ENCODE results near the gene TMEM131. TPM values are rescaled to one million over a fixed set of nuclear protein-coding genes. Genes with fewer than 3 reads are reported as not detected.

The TMEM131 gene
- total RNA-seq, 1 experiment from 2014 or later = 28.9 TPM

DNA sequence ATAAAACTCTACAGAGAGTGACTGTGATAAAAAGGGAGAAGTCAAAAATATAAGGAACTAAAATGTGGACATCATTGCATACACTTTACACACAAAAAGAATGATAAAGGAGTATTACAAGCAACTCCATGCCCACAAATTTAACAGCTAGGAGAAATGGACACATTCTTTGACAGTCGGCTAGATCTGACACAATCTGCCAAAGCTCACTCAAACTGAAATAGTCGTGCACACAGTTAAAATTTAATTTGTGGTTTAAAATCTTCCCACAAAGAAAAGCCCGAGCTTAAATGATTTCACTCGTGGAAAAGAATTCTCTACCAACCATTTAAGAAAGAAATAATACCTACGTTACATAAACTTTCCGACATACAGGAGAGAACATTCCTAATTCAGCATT, 149.9 kb downstream of the TMEM131 start:
- no peak overlapping the region for H3K4me3 ChIP-seq (ENCODE audit: low read depth, low read length, poor library complexity, severe bottlenecking)
- POLR2A ChIA-PET (ENCODE audit: low non-redundant PET) = no interaction called here
- no peak for TF ChIP-seq EZH2 (IDR thresholded peaks at IDR 0.05; ENCODE audit: borderline replicate concordance, low read depth, low read length, poor library complexity, severe bottlenecking)
- TF ChIP-seq, protein P1, sequence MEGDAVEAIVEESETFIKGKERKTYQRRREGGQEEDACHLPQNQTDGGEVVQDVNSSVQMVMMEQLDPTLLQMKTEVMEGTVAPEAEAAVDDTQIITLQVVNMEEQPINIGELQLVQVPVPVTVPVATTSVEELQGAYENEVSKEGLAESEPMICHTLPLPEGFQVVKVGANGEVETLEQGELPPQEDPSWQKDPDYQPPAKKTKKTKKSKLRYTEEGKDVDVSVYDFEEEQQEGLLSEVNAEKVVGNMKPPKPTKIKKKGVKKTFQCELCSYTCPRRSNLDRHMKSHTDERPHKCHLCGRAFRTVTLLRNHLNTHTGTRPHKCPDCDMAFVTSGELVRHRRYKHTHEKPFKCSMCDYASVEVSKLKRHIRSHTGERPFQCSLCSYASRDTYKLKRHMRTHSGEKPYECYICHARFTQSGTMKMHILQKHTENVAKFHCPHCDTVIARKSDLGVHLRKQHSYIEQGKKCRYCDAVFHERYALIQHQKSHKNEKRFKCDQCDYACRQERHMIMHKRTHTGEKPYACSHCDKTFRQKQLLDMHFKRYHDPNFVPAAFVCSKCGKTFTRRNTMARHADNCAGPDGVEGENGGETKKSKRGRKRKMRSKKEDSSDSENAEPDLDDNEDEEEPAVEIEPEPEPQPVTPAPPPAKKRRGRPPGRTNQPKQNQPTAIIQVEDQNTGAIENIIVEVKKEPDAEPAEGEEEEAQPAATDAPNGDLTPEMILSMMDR (conservative IDR thresholded peaks at IDR 0.05; ENCODE audit: low read depth, low read length) = no peak
- no peaks in the 10 kb centered on the region for H3K9me3 ChIP-seq (ENCODE audit: low read depth, low read length, poor library complexity, severe bottlenecking)
- BruUV-seq (replicated peaks) = no TSS peak
- H3K36me3 ChIP-seq (ENCODE audit: insufficient read depth, low read length, poor library complexity, severe bottlenecking) = no peaks in the 10 kb centered on the region
- H3K27me3 ChIP-seq (replicated peaks; ENCODE audit: insufficient read depth, low read depth, low read length, poor library complexity) = no peaks in the 10 kb centered on the region
- CTCF ChIA-PET = no interaction called here
- intact Hi-C loops (cut with micrococcal nuclease; ENCODE audit: unreplicated experiment) = no loop called here
- no peak overlapping the region for H3K27ac ChIP-seq (ENCODE audit: low read depth, low read length, poor library complexity, severe bottlenecking)
- H3K4me1 ChIP-seq (ENCODE audit: insufficient read depth, low read length, poor library complexity, severe bottlenecking) = no peaks in the 10 kb centered on the region
- DNase-seq (ENCODE audit: low spot score) = no peak

DNA sequence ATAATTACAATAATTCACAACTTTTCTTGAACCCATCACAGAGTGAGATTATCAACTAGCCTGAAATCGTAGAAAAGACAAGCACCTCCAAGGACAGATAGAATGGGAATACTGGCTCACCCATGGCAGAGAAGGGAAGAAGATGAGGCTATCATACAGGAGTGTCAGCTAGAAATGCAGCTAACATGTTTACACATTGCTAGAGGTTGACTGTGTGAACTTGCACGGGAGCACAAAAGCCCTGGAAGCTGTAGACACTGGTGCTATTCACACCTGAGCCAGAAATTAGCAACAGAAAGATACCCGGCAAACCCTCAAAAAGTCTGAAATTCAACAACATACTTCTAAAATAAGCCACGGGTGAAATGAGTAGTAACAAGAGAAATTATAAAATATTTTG, 150.6 kb downstream of the TMEM131 start:
- TF ChIP-seq, protein P1 (conservative IDR thresholded peaks at IDR 0.05; ENCODE audit: low read depth, low read length) = no peak
- no peak for TF ChIP-seq EZH2 (IDR thresholded peaks at IDR 0.05; ENCODE audit: borderline replicate concordance, low read depth, low read length, poor library complexity, severe bottlenecking)
- Histone ChIP-seq H3K27me3 (replicated peaks; ENCODE audit: insufficient read depth, low read depth, low read length, poor library complexity) (no peaks in the 10 kb centered on the region), H3K4me3 (ENCODE audit: low read depth, low read length, poor library complexity, severe bottlenecking) (no peak overlapping the region), H3K9me3 (ENCODE audit: low read depth, low read length, poor library complexity, severe bottlenecking) (no peaks in the 10 kb centered on the region), H3K36me3 (ENCODE audit: insufficient read depth, low read length, poor library complexity, severe bottlenecking) (no peaks in the 10 kb centered on the region), H3K4me1 (ENCODE audit: insufficient read depth, low read length, poor library complexity, severe bottlenecking) (no peaks in the 10 kb centered on the region), H3K27ac (ENCODE audit: low read depth, low read length, poor library complexity, severe bottlenecking) (no peak overlapping the region)
- intact Hi-C loops (cut with micrococcal nuclease; ENCODE audit: unreplicated experiment) = no loop called here
- POLR2A ChIA-PET (ENCODE audit: low non-redundant PET) = no interaction called here
- DNase-seq (ENCODE audit: low spot score) = no peak
- no TSS peak for BruUV-seq (replicated peaks)
- CTCF ChIA-PET = no interaction called here

DNA sequence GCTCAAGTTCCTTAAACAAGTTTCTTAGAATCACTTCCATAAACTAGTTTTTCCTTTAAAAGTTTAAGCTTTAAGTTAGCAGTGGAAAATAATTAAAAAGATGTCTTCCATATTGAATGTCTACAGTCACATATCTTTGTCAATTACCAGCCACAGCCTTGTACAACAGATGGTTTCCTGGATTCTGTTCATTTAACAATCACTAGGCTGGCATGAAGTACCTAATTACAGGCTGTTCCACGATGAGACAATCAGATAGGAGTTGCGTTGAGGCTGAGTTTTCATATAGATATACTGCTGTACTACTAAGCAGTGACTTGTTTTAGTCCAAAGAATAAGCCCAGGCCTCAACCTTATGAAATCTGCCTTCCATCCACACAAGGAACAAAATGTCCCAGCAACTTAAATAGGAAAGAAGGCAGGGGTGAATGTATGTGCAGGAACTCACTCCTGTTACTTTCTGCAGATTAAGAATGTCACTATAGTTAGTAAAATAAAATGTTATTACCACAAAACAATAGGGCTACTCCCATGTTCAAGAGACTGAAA, 151.4 kb downstream of the TMEM131 start:
- BruUV-seq (replicated peaks) = no TSS peak
- Histone ChIP-seq H3K4me1 (ENCODE audit: insufficient read depth, low read length, poor library complexity, severe bottlenecking) (no peaks in the 10 kb centered on the region), H3K9me3 (ENCODE audit: low read depth, low read length, poor library complexity, severe bottlenecking) (no peaks in the 10 kb centered on the region), H3K36me3 (ENCODE audit: insufficient read depth, low read length, poor library complexity, severe bottlenecking) (no peaks in the 10 kb centered on the region), H3K27ac (ENCODE audit: low read depth, low read length, poor library complexity, severe bottlenecking) (no peak overlapping the region), H3K27me3 (replicated peaks; ENCODE audit: insufficient read depth, low read depth, low read length, poor library complexity) (no peaks in the 10 kb centered on the region), H3K4me3 (ENCODE audit: low read depth, low read length, poor library complexity, severe bottlenecking) (no peak overlapping the region)
- no peak for DNase-seq (ENCODE audit: low spot score)
- no peak for TF ChIP-seq EZH2 (IDR thresholded peaks at IDR 0.05; ENCODE audit: borderline replicate concordance, low read depth, low read length, poor library complexity, severe bottlenecking)
- TF ChIP-seq, protein P1 (conservative IDR thresholded peaks at IDR 0.05; ENCODE audit: low read depth, low read length) = no peak
- intact Hi-C loops (cut with micrococcal nuclease; ENCODE audit: unreplicated experiment) = no loop called here
- POLR2A ChIA-PET (ENCODE audit: low non-redundant PET) = no interaction called here
- CTCF ChIA-PET = no interaction called here
